Neutrophil (primary cell): ENCODE measurements around the gene SERPINB1.
"Not testable (repeated sequence)": the region's sequence is repeated elsewhere in the genome, so short reads cannot be mapped to it uniquely, and the experiment has no call there.

Experiments
- H3K27ac ChIP-seq: fragments of 200-600 bp; sonication (generic); 2 replicates; pipeline ENCODE4 v1.5.1; 2016; ENCODE audit warnings: mild to moderate bottlenecking, moderate library complexity
- H3K27me3 ChIP-seq: fragments of 200-600 bp; sonication (generic); 2 replicates; pipeline ENCODE4 v1.6.0; 2016; ENCODE audit warnings: mild to moderate bottlenecking
- H3K36me3 ChIP-seq: fragments of 200-600 bp; sonication (generic); 2 replicates; pipeline ENCODE4 v1.5.1; 2017
- H3K4me1 ChIP-seq, 2 experiments: fragments of 200-600 bp in 1 of 2; sonication (generic) in 1 of 2; 1 replicate in 1 of 2; 2 replicates in 1 of 2; pipeline versions ENCODE4 v1.5.1 to v1.6.1; 2013 to 2016; ENCODE audit warnings: low read depth in 1 of 2, low read length in 1 of 2, mild to moderate bottlenecking in 1 of 2, moderate library complexity in 1 of 2; ENCODE audit not compliant: control insufficient read depth in 1 of 2, insufficient read depth in 1 of 2
- H3K4me3 ChIP-seq, 2 experiments: fragments of 200-600 bp in 1 of 2; sonication (generic) in 1 of 2; 1 replicate in 1 of 2; 2 replicates in 1 of 2; pipeline ENCODE4 v1.5.1; 2013 to 2016; ENCODE audit warnings: low read depth in 1 of 2, low read length in 1 of 2, mild to moderate bottlenecking in 1 of 2, moderate library complexity in 1 of 2
- H3K9me3 ChIP-seq: fragments of 200-600 bp; sonication (generic); 2 replicates; pipeline ENCODE4 v1.5.1; 2016
- TF ChIP-seq, protein P1 (sequence below): fragments of 200-600 bp; sonication (generic); IDR thresholded peaks from 2 replicates; pipeline ENCODE4 v1.5.1; 2016; ENCODE audit warnings: antibody characterized with exemption

Gene SERPINB1

DNA sequence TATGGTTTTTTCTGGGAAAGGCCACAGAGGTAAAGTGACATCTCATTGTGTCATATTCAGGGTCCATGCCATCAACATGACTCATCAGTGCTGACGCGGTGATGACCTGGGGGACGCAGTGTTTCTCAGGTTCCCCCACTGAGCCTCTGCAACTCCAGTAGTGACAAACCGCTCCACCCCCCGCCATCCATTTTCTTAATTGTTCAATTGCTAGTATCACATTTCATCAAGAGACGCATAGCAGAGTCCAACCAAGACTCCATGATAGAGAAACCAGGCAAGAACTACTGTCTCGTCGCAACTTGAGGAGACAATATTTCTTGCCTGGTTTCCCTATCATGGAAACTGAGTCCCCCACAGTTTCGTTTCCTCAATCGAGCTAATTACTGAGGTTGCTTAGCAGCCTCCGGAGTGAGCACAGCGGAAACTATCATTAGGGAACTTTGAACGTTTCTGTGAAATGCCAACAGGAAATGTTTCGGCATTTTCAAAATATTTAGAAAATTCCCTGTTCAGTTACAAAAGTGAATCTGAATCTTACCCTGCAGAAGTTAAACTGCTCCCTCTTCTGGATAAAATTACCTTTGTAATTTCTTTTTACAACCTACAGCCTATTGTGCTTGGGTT, 12.2 kb upstream of the SERPINB1 start:
- no peaks in the 10 kb centered on the region for H3K9me3 ChIP-seq
- no peaks in the 10 kb centered on the region for H3K27me3 ChIP-seq
- H3K4me3 ChIP-seq = peak overlapping the region; percentile 47 to 50
- H3K4me1 ChIP-seq = peaks cover 73 to 76% of the 10 kb centered on the region in 2 experiments
- H3K27ac ChIP-seq = peak overlapping the region; percentile 94
- H3K36me3 ChIP-seq = no peaks in the 10 kb centered on the region
- TF ChIP-seq, protein P1, sequence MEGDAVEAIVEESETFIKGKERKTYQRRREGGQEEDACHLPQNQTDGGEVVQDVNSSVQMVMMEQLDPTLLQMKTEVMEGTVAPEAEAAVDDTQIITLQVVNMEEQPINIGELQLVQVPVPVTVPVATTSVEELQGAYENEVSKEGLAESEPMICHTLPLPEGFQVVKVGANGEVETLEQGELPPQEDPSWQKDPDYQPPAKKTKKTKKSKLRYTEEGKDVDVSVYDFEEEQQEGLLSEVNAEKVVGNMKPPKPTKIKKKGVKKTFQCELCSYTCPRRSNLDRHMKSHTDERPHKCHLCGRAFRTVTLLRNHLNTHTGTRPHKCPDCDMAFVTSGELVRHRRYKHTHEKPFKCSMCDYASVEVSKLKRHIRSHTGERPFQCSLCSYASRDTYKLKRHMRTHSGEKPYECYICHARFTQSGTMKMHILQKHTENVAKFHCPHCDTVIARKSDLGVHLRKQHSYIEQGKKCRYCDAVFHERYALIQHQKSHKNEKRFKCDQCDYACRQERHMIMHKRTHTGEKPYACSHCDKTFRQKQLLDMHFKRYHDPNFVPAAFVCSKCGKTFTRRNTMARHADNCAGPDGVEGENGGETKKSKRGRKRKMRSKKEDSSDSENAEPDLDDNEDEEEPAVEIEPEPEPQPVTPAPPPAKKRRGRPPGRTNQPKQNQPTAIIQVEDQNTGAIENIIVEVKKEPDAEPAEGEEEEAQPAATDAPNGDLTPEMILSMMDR = no peak

DNA sequence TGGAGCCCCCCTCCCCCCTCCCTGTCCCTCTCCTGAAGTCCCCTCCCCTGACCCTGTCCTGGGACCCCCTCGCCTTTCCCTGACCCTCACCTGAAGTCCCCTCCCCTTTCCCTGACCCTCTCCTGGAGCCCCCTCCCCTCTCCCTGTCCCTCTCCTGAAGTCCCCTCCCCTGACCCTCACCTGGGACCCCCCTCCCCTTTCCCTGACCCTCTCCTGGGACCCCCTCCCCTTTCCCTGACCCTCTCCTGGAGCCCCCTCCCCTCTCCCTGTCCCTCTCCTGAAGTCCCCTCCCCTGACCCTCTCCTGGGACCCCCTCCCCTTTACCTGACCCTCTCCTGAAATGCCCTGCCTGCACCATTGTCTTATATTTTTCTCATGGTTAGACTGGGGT, 11.7 kb upstream of the SERPINB1 start:
- H3K36me3 ChIP-seq, H3K27me3 ChIP-seq, H3K9me3 ChIP-seq: not testable (repeated sequence)
- Histone ChIP-seq H3K4me3 (peak overlapping the region; percentile 47 to 50), H3K4me1 (peaks cover 73 to 76% of the 10 kb centered on the region in 2 experiments), H3K27ac (peak overlapping the region; percentile 94)

DNA sequence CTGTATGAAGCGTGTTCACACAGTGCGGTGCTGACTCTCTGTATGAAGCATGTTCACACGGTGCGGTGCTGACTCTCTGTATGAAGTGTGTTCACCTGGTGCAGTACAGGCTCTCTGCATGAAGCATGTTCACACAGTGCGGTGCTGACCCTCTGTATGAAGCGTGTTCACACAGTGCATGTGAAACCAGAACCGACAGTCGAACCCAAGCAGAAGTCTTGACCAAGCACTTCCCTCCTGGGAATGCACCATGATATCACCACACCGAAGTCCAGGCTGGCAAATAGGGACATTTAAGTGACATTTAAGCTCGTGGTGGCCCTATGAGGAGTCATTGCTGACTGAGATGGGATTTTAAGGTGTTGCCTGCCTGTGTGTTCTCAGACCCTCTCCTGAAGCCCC, 11.3 kb upstream of the SERPINB1 start:
- Histone ChIP-seq H3K36me3 (no peaks in the 10 kb centered on the region), H3K27ac (peak overlapping the region; percentile 94), H3K9me3 (no peaks in the 10 kb centered on the region), H3K4me3 (no peak overlapping the region), H3K27me3 (no peaks in the 10 kb centered on the region), H3K4me1 (peaks cover 70 to 74% of the 10 kb centered on the region in 2 experiments)
- TF ChIP-seq, protein P1 = no peak

DNA sequence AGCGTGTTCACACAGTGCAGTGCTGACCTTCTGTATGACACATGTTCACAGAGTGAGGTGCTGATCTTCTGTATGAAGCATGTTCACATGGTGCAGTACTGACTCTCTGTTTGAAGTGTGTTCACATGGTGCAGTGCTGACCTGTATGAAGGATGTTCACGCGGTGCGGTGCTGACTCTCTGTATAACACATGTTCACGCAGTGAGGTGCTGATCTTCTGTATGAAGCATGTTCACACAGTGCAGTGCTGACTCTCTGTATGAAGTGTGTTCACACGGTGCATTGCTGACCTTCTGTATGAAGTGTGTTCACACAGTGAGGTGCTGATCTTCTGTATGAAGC, 10.8 kb upstream of the SERPINB1 start:
- H3K4me3 ChIP-seq = no peak overlapping the region
- peak overlapping the region; percentile 94 for H3K27ac ChIP-seq
- H3K9me3 ChIP-seq = no peaks in the 10 kb centered on the region
- TF ChIP-seq, protein P1 = no peak
- no peaks in the 10 kb centered on the region for H3K36me3 ChIP-seq
- H3K4me1 ChIP-seq = peaks cover 66 to 69% of the 10 kb centered on the region in 2 experiments
- no peaks in the 10 kb centered on the region for H3K27me3 ChIP-seq

DNA sequence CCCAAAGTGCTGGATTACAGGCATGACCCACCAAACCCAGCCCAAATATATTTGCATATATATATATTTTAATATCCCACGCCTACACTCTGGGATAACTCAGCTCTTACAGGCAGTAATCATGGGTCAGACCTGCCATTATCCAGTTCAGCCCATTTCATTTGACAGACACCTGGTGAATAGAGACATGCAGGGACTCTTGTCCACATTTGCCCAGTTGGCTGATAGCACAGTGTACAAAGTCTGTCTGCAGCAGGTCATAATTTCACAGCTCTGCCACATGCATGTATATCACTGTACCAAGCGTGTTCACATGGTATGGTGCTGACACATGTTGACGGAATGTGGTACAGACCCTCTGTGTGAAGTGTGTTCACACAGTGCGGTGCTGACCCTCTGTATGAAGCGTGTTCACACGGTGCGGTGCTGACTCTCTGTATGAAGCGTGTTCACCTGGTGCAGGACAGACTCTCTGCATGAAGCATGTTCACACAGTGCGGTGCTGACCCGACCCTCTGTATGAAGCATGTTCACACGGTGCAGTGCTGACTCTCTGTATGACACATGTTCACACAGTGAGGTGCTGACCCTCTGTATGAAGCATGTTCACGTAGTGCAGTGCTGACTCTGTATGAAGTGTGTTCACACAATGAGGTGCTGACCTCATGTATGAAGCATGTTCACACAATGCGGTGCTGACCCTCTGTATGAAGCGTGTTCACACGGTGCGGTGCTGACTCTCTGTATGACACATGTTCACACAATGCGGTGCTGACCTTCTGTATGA, 10.3 kb upstream of the SERPINB1 start:
- TF ChIP-seq, protein P1 = no peak
- no peaks in the 10 kb centered on the region for H3K9me3 ChIP-seq
- H3K27me3 ChIP-seq = no peaks in the 10 kb centered on the region
- H3K36me3 ChIP-seq = no peaks in the 10 kb centered on the region
- H3K4me3 ChIP-seq = no peak overlapping the region
- H3K4me1 ChIP-seq = peaks cover 60 to 66% of the 10 kb centered on the region in 2 experiments
- peak overlapping the region; percentile 94 for H3K27ac ChIP-seq

DNA sequence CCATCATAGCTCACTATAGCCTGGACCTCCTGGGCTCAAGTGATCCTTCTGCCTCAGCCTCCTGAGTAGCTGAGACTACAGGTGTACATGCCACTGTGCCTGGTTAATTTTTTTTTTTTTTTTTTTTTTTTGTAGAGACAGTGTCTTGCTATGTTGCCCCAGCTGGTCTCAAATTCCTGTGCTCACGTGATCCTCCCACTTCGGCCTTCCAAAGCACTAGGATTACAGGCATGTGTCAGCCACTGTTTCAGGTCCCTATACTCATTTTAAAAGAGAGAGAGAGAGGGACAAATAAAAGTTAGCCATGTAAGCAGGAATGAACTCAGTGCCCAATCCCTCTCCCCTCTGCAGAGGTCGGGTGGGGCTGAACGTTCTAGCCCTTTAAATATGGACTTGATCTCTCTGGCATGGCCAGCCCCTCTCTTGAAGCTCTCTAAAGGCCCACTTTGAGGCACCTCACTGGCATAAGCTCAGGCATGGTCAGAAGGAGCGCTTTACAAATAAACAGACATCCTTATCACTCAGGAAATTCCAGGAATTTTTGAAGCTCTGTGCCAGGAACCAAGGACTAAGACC, 9.0 kb upstream of the SERPINB1 start:
- Histone ChIP-seq H3K4me3 (no peak overlapping the region), H3K27me3 (no peaks in the 10 kb centered on the region), H3K9me3 (no peaks in the 10 kb centered on the region), H3K27ac (peak overlapping the region; percentile 94), H3K4me1 (peaks cover 60 to 66% of the 10 kb centered on the region in 2 experiments), H3K36me3 (no peaks in the 10 kb centered on the region)
- TF ChIP-seq, protein P1 = no peak
